Activated T-cell treated with anti-CD3 and anti-CD28 coated beads, Interleukin-2, amount 50 U/mL, for 72 hours (primary cell): ENCODE results near the gene DUSP18. TPM values are rescaled to one million over a fixed set of nuclear protein-coding genes. Genes with fewer than 3 reads are reported as not detected.
"Not testable (repeated sequence)": the region's sequence is repeated elsewhere in the genome, so short reads cannot be mapped to it uniquely, and the experiment has no call there.

Experiments
- ATAC-seq, 2 donors: fragments of 150-1000 bp; cut with Tn5 transposase; replicated peaks in 1 of 2; 2 replicates each; pipeline ENCODE4 v1.10.0; 2021; ENCODE audit warnings: moderate library complexity in 2 of 2, mild to moderate bottlenecking in 1 of 2
- DNase-seq, 2 donors: peaks; one replicate each; pipeline ENCODE4 v3.0.0; 2021 to 2022; ENCODE audit warnings: mixed read lengths in 1 of 2
- H3K27ac Mint-ChIP-seq: one replicate; pipeline ENCODE4 v1.8.0; 2022; ENCODE audit warnings: mild to moderate bottlenecking, moderate library complexity, mixed read lengths
- H3K27me3 Mint-ChIP-seq: one replicate; pipeline ENCODE4 v1.8.0; 2022; ENCODE audit warnings: low read depth, mixed read lengths
- H3K36me3 Mint-ChIP-seq, 2 donors: one replicate each; pipeline ENCODE4 v1.8.0; 2022; ENCODE audit warnings: mixed read lengths in 2 of 2, mild to moderate bottlenecking in 1 of 2; ENCODE audit not compliant: insufficient read depth in 2 of 2
- H3K4me1 Mint-ChIP-seq: one replicate; pipeline ENCODE4 v1.8.0; 2022; ENCODE audit warnings: low read depth, mixed read lengths
- H3K4me3 Mint-ChIP-seq, 2 donors: one replicate each; pipeline ENCODE4 v1.8.0; 2022; ENCODE audit warnings: mild to moderate bottlenecking in 2 of 2, mixed read lengths in 2 of 2, moderate library complexity in 2 of 2
- H3K9me3 Mint-ChIP-seq, 2 donors: one replicate each; pipeline ENCODE4 v1.8.0; 2022; ENCODE audit warnings: mixed read lengths in 2 of 2
- total RNA-seq, 2 donors: library from RNA; stranded (reverse); gene quantifications; one replicate each; pipeline ENCODE4 v1.2.3, GENCODE V29; 2022

Gene DUSP18
- total RNA-seq, 2 donors from 2014 or later, result 9.7 to 14.3 TPM

- ATAC-seq (no peak), DNase-seq (no peak)
- Mint-ChIP-seq H3K27ac (peak overlapping the region; percentile 63), H3K27me3 (no peaks in the 10 kb centered on the region), H3K4me3 (peak overlapping the region; percentile 61 to 63), H3K36me3 (peaks cover 3% of the 10 kb centered on the region in 2 donors), H3K4me1 (peaks cover 46% of the 10 kb centered on the region), H3K9me3 (no peaks in the 10 kb centered on the region)
These were observed 24.4 kb downstream of the DUSP18 start for GRCh38 chr22:30643055-30643875.

- H3K36me3 Mint-ChIP-seq, result peaks cover 6% of the 10 kb centered on the region in 2 donors
- ATAC-seq (no peak), DNase-seq (no peak)
- H3K27ac Mint-ChIP-seq, result no peak overlapping the region
- no peaks in the 10 kb centered on the region for H3K9me3 Mint-ChIP-seq
- H3K4me3 Mint-ChIP-seq, result no peak overlapping the region
- peaks cover 50% of the 10 kb centered on the region for H3K4me1 Mint-ChIP-seq
- H3K27me3 Mint-ChIP-seq, result no peaks in the 10 kb centered on the region
These were observed 26.7 kb downstream of the DUSP18 start for GRCh38 chr22:30640839-30641430.

GRCh38 chr22:30640361-30640760 lies 27.3 kb downstream of the DUSP18 start:
- no peak for ATAC-seq
- Mint-ChIP-seq H3K9me3 (no peaks in the 10 kb centered on the region), H3K4me3 (no peak overlapping the region)

GRCh38 chr22:30637701-30638114 lies 30.0 kb downstream of the DUSP18 start:
- Mint-ChIP-seq H3K4me1 (peaks cover 36% of the 10 kb centered on the region), H3K4me3 (peak overlapping the region; percentile 84 to 91), H3K36me3 (peaks cover 6 to 7% of the 10 kb centered on the region in 2 donors), H3K27me3 (no peaks in the 10 kb centered on the region), H3K9me3 (no peaks in the 10 kb centered on the region), H3K27ac (no peak overlapping the region)
- no peak for DNase-seq
- no peak for ATAC-seq

More at GRCh38 chr22:30640361-30640760, 27.3 kb downstream of the DUSP18 start:
- Mint-ChIP-seq H3K27me3 (no peaks in the 10 kb centered on the region), H3K36me3 (peaks cover 6 to 7% of the 10 kb centered on the region in 2 donors), H3K4me1 (peaks cover 50% of the 10 kb centered on the region), H3K27ac (peak overlapping the region; percentile 46)
- no peak for DNase-seq

GRCh38 chr22:30636226-30637077 lies 31.2 kb downstream of the DUSP18 start:
- Mint-ChIP-seq H3K4me3 (peak overlapping the region; percentile 84 to 91), H3K36me3 (peaks cover 6 to 7% of the 10 kb centered on the region in 2 donors), H3K27me3 (no peaks in the 10 kb centered on the region), H3K9me3 (no peaks in the 10 kb centered on the region), H3K27ac (no peak overlapping the region), H3K4me1 (peaks cover 27% of the 10 kb centered on the region)
- no peak for ATAC-seq
- DNase-seq, result peak; percentile 26 to 33

GRCh38 chr22:30635273-30636225 lies 32.1 kb downstream of the DUSP18 start, which contains the start of gene SLC35E4:
Gene SLC35E4 (plus strand): TSS chr22:30635781. CDS start chr22:30636451, 670 bp downstream.
- Mint-ChIP-seq H3K27ac (peak within 1 kb of the TSS; percentile 90), H3K36me3 (peaks cover 6 to 7% of the 10 kb centered on the region in 2 donors), H3K4me3 (peak within 1 kb of the TSS; percentile 84 to 91), H3K27me3 (no peaks in the 10 kb centered on the region), H3K4me1 (peaks cover 27% of the 10 kb centered on the region), H3K9me3 (no peaks in the 10 kb centered on the region)
- DNase-seq, result peak; percentile 96 to 99
- peak; percentile 79 to 80 for ATAC-seq

- Mint-ChIP-seq H3K4me1 (peaks cover 27% of the 10 kb centered on the region), H3K9me3 (no peaks in the 10 kb centered on the region), H3K4me3 (peak overlapping the region; percentile 84 to 91), H3K36me3 (peaks cover 6 to 7% of the 10 kb centered on the region in 2 donors), H3K27me3 (no peaks in the 10 kb centered on the region), H3K27ac (peak overlapping the region; percentile 90)
- ATAC-seq (peak; percentile 75 to 76), DNase-seq (peak; percentile 91 to 94)
These were observed 33.0 kb downstream of the DUSP18 start for GRCh38 chr22:30634471-30635233.

GRCh38 chr22:30631469-30631868 lies 36.2 kb downstream of the DUSP18 start:
- H3K27me3 Mint-ChIP-seq, DNase-seq, H3K4me3 Mint-ChIP-seq, ATAC-seq, H3K36me3 Mint-ChIP-seq, H3K9me3 Mint-ChIP-seq, H3K27ac Mint-ChIP-seq: not testable (repeated sequence)
- peaks cover 11% of the 10 kb centered on the region for H3K4me1 Mint-ChIP-seq

- ATAC-seq (no peak), DNase-seq (no peak)
- no peaks in the 10 kb centered on the region for H3K36me3 Mint-ChIP-seq
- H3K27ac Mint-ChIP-seq, result no peak overlapping the region
- H3K27me3 Mint-ChIP-seq, result no peaks in the 10 kb centered on the region
- no peaks in the 10 kb centered on the region for H3K4me1 Mint-ChIP-seq
- no peak overlapping the region for H3K4me3 Mint-ChIP-seq
- H3K9me3 Mint-ChIP-seq, result no peaks in the 10 kb centered on the region
These were observed 39.2 kb downstream of the DUSP18 start for GRCh38 chr22:30628491-30628890.

- Mint-ChIP-seq H3K4me1 (no peaks in the 10 kb centered on the region), H3K27me3 (no peaks in the 10 kb centered on the region)
- ATAC-seq, result no peak
These were observed 40.2 kb downstream of the DUSP18 start for GRCh38 chr22:30627471-30627870.

GRCh38 chr22:30626413-30626812 lies 41.3 kb downstream of the DUSP18 start:
- DNase-seq, result no peak
- Mint-ChIP-seq H3K4me3 (no peak overlapping the region), H3K4me1 (no peaks in the 10 kb centered on the region)

More at GRCh38 chr22:30627471-30627870, 40.2 kb downstream of the DUSP18 start:
- H3K4me3 Mint-ChIP-seq, result no peak overlapping the region
- H3K36me3 Mint-ChIP-seq, result no peaks in the 10 kb centered on the region
- H3K9me3 Mint-ChIP-seq, result no peaks in the 10 kb centered on the region
- H3K27ac Mint-ChIP-seq, result no peak overlapping the region
- DNase-seq, result no peak

More at GRCh38 chr22:30626413-30626812, 41.3 kb downstream of the DUSP18 start:
- Mint-ChIP-seq H3K27me3 (no peaks in the 10 kb centered on the region), H3K9me3 (no peaks in the 10 kb centered on the region), H3K27ac (no peak overlapping the region), H3K36me3 (no peaks in the 10 kb centered on the region)
- no peak for ATAC-seq
